ENCODE measurements around the gene C22orf23. TPM values are rescaled to one million over a fixed set of nuclear protein-coding genes. Genes with fewer than 3 reads are reported as not detected.

The C22orf23 gene
- total and polyA plus RNA-seq, 10 of the 15 experiments (the other 5 are each of a cell fraction or from before 2014, with no cell fraction given), result 0.04 to 0.38 (median 0.11) TPM; not detected in 5

- Histone ChIP-seq H3K36me3 (ENCODE audit: control insufficient read depth in 2 of 2, insufficient read depth in 2 of 2, low read length in 1 of 2) (peaks cover 8 to 12% of the 10 kb centered on the region in 2 experiments; a peak in 3 of 4 replicates), H3K4me1 (ENCODE audit: control insufficient read depth, insufficient read depth, low read length) (no peaks in the 10 kb centered on the region), H3K4me2 (ENCODE audit: control insufficient read depth, insufficient read depth) (no peak overlapping the region), H3K9ac (ENCODE audit: control insufficient read depth, insufficient read depth, low read length) (no peak overlapping the region), H3K4me3 (no peak overlapping the region), H3K79me2 (ENCODE audit: control insufficient read depth, insufficient read depth, low read length) (no peaks in the 10 kb centered on the region), H3K27me3 (replicated peaks in 1 of 2; ENCODE audit: control insufficient read depth in 2 of 2, insufficient read depth in 2 of 2, low read length in 1 of 2) (no peaks in the 10 kb centered on the region), H3K27ac (ENCODE audit: control insufficient read depth, insufficient read depth) (no peak overlapping the region), H2AFZ (ENCODE audit: control insufficient read depth, low read depth, low read length) (no peak overlapping the region), H4K20me1 (ENCODE audit: control insufficient read depth, insufficient read depth) (no peaks in the 10 kb centered on the region), H3K9me3 (replicated peaks; ENCODE audit: control insufficient read depth, insufficient read depth, low read length) (no peaks in the 10 kb centered on the region)
- no TSS peak for BruUV-seq (replicated peaks)
- ChIA-PET SMC1A (ENCODE audit: uncharacterized antibody, unreplicated experiment) (interaction anchor here (1.2 kb wide), 1 partner anchor 18 kb away, joined by 4 read pairs; the partner anchor contains the start of genes C22orf23 and POLR2F), RAD21 (ENCODE audit: unreplicated experiment) (interaction anchor here (0.5 kb wide), 1 partner anchor 512 kb away, joined by 3 read pairs; no protein-coding TSS in a partner anchor), CTCF (interaction anchor here (0.5 to 1.6 kb wide), 3 partner anchors 153 to 1372 kb away, joined by 3 to 5 read pairs (median 4); no protein-coding TSS in a partner anchor), POLR2A (interaction anchor here (1.2 kb wide), 1 partner anchor 119 kb away, joined by 3 read pairs; no protein-coding TSS in a partner anchor)
- in situ Hi-C loops (cut with MboI), result no loop called here
- no peak for TF ChIP-seq MEF2A (IDR thresholded peaks at IDR 0.05; ENCODE audit: insufficient read depth, low read depth, low read length)
- TF ChIP-seq TCF12 (IDR thresholded peaks at IDR 0.05; ENCODE audit: low read depth, low read length), result no peak
- no peak for TF ChIP-seq POU2F2 (IDR thresholded peaks at IDR 0.05; ENCODE audit: borderline replicate concordance, low read depth, low read length)
- TF ChIP-seq WRNIP1 (IDR thresholded peaks at IDR 0.05; ENCODE audit: borderline replicate concordance, low read depth, low read length), result no peak
- no peak for TF ChIP-seq SREBF1 (IDR thresholded peaks at IDR 0.05; ENCODE audit: low read length)
- TF ChIP-seq MYC (IDR thresholded peaks at IDR 0.05; ENCODE audit: insufficient read depth, insufficient read length, insufficient replicate concordance, low read length, severe bottlenecking), result no peak
- TF ChIP-seq ZSCAN29 (IDR thresholded peaks at IDR 0.05), result no peak
- no peak for TF ChIP-seq ZBTB11 (CRISPR knock-in tag; IDR thresholded peaks at IDR 0.05)
- TF ChIP-seq BHLHE40 (IDR thresholded peaks at IDR 0.05; ENCODE audit: borderline replicate concordance in 1 of 2, low read depth in 2 of 2, low read length in 1 of 2), result no peak
- no peak for DNase-seq (ENCODE audit: low read depth, low spot score)
- WGBS (ENCODE audit: insufficient coverage, insufficient replicate concordance, low lambda C conversion rate, missing lambda C conversion rate), result 97% methylated on average over 7 of the region's 7 CpGs
- ATAC-seq, result no peak
- intact Hi-C loops (cut with micrococcal nuclease; ENCODE audit: unreplicated experiment), result no loop called here
- no peak for FAIRE-seq
Observed at GRCh38 chr22:37971475-37972434, 18.4 kb upstream of the C22orf23 start.

All from GM12878 (cell line).